GM18508 (cell line): ENCODE results near the gene CEBPG.

ENCODE experiments used
- ATAC-seq: cut with Tn5 transposase; IDR thresholded peaks from one replicate; pipeline ENCODE4 v1.9.1; 2021; ENCODE audit warnings: moderate number of reproducible peaks; ENCODE audit not compliant: insufficient read depth, unreplicated experiment

CEBPG gene

DNA sequence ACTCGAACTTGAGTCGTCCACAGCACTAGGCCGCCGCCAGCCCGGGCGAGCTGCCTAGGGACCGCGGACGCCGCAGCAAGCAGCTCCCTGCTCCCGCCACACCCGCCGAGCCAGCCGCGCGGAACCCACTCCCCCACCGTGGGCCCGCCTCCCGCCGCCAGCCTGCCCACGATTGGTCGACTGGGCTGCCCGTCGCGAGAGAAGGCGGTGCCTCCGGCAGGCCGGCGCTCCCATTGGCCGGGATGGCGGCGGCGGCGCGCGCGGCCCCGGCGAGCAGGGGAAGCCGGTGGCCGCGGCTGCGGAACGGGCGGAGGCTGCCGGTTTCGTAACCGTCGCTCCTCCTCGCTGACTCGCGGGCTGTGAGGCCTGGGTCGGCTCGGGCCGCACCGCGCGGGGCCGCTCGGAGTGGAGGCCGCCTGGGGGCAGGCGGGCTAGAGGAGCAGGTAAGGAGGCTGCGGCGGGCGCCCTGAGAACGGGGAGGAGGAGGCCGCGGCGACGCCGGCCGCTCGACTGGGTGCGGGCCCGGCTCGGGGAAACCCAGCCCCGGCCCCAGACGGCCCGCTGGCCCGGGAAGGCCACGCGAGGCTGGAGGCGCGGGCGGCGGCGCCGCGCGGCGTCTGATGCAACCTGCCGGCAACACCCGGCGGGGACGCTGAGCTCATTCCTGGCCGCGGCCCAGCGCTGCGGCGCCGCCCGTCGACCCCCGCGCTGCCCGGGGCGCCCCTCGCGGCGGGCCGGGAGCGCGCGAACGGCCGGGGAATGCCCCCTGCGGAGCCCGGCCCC, at the start of gene CEBPG:
Gene CEBPG, plus strand, starts transcription at position 257 of the 783 bp plus-strand sequence. CDS start 5,531 bp downstream, outside the sequence.
- peak; percentile 55 for ATAC-seq

DNA sequence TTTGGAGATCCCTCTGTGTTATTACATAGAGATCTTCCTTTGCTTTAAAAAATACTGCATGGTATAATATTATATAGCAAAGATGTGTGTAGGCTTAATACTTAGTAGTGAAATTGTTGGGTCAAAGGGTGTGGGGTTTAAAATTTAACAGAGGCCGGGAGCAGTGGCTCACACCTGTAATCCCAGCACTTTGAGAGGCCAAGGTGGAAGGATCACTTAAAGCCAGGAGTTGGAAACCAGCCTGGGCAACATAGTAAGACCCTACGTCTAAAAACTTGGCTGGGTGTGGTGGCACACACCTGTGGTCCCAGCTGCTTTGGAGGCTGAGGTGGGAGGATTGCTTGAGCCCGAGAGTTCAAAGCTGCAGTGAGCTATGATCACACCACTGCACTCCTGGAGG, 48.9 kb upstream of the CEBPG start:
- no peak for ATAC-seq

DNA sequence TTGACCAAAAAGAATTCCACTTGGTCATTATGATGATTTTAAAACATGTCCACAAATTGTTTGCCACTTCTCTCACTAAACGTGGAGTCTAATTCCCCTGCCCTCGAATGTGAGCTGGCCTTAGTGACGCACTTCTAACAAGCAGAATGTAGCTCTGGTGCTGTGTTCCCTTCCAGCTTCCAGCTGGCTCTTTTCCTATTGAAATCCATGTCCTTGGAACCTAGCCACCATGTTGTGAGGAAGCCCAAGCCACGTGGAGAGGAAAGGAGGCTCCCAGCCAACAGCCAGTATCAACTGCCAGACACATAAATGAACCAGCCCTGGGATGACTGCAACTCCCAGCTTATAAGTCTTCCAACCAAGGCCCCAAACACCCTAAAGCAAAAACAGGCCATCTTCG, 47.6 kb upstream of the CEBPG start:
- ATAC-seq, result no peak

DNA sequence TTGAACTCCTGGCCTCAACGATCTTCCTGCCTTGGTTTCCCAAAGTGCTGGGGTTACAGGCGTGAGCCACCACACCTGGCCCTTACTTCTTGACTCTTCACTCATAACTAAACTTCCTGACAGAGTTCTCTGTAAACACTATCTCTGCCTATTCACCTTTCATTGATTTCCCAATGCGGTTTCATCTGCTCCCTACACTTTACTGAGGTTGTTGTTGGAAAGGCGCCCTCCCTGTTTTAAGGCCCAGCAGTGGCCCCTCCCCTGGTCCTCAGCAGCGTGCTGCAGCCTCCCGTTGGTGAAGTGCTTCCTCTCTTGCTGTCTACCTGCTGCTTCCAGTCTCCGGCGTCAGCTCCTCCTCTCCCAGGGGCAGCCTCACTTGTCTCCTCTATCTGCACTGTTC, 44.4 kb upstream of the CEBPG start:
- no peak for ATAC-seq

DNA sequence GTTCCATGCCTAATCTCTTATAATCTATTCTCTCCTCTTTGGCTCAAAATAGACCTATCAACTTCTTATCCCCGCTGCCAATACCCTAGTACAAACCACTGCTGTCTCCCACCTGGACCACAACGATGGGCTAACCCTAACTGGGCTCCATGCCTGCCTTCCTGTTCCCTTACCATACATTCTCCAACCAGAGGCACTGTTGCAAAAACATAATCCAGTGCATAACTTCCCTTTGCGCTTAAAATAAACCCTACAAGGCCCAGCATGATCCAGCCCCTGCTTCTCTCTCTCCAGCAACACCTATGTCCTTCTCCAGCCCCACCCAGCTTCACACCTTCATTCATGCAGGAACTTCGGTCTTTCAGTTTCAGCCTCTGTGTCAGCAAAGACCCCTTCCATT, 43.8 kb upstream of the CEBPG start:
- no peak for ATAC-seq

DNA sequence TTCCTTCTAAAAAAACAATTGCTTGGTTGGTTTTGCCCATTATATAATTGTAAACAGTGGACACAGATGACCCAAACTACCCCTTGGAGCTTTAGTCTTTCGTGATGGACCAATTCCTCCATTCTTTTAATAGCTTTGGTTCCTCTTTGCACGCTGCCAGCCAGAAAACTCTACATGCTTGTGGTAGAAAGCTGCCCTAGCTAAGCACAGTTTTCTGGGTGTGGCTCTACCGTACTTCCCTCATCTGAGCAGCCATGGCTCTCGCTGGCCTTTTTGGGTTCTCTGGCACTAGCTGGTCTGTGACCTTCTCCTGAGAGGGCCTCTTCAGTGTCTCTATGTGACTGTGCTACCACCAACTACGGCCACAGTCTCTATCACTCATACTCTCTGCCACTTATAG, 41.3 kb upstream of the CEBPG start:
- ATAC-seq, result no peak

DNA sequence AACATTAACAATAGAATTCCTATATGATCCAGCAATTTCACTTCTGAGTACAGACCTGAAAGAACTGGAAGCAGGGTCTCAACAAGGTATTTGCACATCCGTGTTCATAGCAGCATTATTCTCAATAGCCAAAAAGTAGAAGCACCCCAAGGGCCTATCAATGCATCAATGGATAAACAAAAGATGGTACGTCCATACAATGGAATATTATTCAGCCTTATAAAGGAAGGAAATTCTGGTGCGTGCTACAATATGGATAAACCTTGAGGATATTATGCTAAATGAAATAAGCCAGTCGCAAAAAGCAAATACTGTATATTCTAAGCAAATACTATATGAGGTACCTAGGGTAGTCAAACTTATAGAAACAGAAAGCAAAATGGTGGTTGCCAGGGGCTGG, 40.4 kb upstream of the CEBPG start:
- ATAC-seq, result no peak

DNA sequence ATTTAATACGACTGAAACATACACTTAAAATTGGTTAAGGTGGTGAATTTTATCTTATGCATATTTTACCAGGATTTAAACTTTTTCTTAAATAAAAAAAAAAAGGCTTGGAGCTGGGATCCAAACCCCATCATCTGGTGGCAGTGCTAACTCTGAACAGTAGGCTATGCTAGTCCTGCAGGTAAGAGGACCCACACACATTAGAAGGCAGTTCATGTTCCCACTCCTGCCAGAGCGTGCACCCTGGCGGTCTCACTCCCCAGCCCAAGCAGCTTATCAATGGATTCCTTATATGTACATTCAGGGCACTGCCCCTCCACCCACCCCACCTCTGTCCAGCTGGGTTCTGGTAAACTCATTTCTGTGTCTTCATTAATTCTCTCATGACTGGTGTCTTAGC, 39.9 kb upstream of the CEBPG start:
- ATAC-seq, result no peak

DNA sequence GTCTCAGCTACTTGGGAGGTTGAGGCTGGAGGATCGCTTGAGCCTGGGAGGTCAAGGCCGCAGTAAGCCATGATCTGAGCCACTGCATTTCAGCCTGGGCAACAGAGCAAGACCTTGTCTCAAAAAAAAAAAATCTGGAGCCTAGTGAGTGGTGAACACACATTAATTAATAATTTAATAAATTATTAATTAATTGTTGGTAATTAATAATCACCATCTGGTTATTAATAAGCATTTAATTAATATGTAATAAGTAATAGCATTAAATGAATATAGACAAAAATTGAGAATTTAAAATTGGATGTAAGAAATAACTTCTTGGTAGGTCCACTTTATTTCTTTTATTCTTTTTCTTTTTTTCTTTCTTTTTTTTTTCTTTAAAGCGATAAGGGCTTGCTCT, 39.2 kb upstream of the CEBPG start:
- no peak for ATAC-seq

DNA sequence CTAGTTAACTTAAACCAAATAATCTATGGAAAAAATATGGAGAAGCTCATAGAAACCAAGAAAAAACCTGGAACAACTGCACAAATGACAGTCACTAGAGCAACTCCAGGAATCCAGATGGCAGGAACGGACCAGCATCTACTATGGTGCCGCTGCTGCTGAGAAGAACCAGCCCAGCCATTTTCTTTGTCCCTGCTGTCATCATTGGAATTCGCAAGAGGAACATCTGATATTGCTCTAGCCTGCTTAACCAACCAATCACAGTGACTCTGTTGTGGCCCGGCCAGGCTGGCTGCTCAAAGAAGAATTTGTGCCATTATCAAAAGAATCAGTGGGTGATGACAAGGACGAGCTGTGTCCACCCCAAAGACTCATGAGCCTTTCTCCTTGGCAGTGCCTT, 38.1 kb upstream of the CEBPG start:
- ATAC-seq, result no peak

DNA sequence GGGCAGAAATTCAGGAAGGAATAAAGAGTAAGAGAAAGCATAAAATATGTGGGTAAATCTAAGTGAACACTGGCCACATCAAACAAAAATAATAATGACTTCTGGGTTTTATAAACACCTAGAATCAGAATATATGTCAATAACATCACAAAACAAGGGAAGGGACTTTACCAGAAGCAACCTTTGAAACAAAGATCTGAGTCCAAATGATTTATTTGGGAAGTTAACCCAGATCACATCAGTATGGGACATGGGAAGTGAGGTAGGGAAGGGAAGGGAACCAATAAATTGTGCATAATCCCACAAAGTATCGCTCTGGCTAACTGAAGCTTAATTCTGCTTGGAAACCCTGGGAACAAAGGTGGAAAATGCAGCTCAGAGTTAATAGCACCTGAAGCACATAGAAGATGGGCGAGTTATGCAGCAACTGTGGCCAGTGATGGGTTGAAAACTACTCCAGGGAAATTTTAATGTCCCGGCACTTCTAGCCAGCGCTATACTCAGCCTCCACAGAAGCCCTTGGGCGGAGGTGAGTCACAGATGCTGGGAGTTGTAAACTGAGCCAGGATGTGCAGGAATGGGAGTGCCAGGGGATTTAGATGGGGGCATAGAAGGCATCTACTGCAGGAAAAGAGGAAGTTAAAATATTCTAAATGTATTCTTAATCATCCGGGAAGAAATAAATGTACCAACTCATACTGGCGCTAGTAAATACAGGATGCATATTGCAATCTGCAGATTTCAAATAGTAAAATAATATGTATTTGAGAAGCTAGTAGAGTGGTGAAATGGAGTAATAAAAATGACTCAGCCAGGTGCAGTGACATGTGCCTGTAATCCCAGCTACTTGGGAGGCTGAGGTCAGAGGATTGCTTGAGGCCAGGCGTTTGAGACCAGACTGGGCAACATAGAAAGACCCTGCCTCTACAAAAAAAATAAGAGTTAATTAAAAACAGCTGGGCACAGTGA, 34.2 kb upstream of the CEBPG start:
- no peak for ATAC-seq

DNA sequence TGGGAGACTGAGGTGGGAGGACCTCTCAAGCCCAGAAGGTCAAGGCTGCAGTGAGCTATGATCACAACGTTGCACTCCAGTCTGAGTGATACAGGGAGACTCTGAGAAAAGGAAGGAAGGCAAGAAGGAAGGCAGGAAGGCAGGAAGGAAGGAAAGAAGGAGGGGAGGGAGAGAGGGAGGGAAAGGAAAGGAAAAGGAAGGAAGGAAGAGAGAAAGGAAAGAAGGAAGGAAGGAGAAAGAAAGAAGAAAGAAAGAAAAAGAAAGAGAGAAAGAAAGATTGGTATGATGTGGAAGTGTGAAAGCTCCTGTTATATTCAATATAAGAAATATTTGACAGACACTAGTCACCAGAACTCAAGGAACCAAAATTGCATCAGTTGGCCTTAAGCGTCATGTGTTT, 32.5 kb upstream of the CEBPG start:
- no peak for ATAC-seq

DNA sequence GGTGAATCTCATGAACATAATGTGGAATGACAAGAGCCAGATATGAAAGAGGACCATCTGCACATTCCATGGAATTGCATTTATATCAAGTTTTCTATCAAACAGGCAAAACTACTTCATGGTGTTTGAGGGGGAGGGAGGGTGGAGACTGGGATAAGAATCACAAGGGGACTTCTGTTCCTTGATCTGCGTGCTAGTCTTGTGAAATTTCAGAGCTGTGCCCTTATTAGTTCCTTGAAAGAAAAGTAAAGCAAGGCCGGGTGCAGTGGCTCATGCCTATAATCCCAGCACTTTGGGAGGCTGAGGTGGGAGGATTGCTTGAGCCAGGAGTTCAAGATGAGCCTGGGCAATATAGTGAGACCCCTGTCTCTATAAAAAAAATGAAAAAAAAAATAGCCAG, 30.2 kb upstream of the CEBPG start:
- no peak for ATAC-seq

DNA sequence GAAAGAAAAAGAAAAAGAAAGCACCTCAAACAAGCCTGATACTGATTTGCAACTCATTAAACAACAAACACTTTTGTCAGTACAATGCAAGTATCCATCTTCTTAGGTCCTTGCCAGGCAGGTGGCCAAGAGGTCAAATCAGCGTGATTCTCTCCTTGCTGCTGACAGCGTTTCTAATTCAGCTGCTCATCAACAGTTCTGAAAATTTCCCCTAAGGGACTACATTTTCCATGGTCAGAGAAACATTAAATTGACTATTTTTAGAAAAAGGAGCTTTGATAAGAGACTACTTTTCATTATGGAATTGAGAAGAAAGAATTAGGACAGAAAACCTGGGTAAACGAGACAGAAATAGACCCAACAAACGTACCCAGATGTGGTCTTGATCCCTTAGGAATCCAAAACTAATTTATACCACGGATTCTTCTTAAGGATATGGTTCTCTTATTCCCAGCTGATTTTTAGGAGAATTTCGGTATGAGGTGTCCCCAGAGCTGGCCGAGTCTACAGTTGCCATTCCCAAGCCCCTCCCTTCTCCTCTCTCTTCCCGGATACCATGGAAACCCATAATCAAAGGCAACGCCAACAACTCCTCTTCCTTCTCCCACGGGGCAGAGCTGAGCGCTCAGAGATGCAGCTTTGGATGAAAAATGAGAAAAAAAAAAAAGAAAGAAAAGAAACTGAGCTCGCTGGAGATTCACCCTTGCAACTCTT, 29.5 kb upstream of the CEBPG start:
- no peak for ATAC-seq

DNA sequence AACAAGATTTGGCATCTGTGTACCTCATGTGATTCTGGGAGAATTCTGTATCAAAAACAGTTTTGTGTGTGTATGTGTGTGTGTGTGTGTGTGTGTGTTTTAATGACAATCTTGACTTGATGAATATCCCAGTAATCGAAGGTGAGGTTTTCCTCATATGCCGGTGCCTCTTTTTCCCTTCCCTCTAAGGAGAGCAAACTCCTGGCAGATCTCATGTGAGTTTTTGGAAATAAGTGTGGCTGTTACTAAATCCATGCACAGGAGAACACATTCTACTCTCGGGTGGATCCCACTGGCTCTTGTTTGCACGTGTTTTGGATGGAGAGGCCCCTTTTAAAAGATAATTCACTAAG, 29.0 kb upstream of the CEBPG start:
- ATAC-seq, result no peak

DNA sequence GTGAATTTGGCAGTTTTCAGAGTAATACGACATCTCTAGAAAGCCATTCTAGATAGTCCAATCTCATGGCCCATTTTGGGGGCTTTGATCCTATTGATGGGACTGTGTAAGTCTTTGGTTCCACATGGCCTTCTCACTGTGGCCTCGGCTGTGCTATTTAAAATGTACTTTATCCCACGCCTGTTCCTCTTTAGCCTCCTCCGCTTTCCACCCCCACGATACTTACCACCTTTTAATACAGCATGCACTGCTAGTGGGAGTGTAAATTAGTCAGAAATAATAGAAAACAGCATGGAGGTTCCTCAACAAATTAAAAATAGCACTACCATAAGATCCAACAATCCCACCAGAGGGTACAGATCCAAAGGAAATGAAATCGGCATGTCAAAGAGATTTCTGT, 28.3 kb upstream of the CEBPG start:
- ATAC-seq, result no peak

DNA sequence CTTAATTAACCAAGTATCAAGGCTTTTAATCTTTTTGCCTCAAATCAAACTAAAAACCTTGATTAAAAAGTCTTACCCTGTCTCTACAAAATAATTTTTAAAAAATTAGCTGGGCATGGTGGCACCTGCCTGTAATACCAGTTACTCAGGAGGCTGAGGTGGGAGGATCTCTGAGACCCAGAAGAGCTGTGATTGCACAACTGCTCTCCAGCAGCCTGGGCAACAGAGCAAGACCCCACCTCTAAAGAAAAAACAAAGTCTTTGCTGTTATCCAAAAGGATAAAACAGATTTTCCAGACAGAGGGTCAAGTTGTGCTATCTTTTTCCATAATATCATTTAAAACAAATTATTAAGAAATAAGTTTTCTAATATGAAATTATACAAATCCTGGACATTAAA, 26.8 kb upstream of the CEBPG start:
- ATAC-seq, result no peak

DNA sequence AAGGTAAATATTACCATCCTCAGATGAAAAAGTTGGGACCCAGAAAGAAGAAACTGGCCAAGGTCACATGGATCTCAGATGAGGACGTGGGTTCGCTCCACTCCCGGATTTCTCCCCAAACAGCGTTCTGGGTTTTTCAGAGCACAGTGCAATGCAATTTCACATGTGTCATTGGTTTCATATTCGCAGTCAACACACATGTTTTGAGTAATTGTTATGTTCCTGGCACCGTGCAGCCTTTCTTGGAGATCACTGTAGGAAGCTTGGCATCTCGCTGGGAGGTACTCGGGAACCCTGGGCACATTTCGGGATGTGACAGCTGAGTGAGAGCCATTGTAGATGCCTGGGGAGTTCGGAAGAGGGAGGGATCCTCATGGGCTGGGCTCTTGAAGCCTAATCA, 26.2 kb upstream of the CEBPG start:
- ATAC-seq, result no peak

DNA sequence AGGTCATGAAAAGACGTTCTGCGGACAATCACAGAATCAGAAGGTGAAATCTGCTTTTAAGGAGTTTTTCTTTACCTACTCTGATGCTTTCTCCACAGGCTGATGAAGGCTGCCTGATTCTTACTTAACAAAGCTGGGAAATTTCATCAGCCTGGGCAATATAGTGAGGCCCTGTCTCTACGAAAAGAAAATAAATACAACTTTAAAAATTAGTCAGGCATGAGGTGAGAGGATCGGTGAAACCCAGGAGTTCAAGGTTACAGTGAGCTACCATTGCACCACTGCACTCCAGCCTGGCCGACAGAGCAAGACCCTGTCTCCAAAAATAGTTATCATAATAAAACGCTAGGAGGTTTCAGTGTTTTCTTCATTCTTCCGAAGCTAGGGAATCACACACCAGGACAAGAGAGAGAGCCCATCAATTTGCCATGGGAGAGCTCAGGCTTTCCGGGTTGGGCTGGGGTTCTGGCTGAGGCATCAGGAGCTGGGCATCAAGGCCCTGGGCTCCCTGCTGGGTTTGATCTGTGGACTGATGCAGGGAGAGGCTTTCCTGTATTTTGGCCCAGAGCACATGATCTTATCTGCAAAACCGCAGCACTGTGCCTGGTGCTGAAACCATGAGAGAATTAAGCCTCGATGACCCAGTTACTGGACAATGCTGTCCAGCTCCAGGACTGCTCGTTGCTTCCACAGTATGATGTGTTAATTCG, 25.1 kb upstream of the CEBPG start:
- no peak for ATAC-seq
